GM21786 (cell line): Measurements from ENCODE around the gene BCAT1.

Experiments used
- ATAC-seq: cut with Tn5 transposase; IDR thresholded peaks from one replicate; pipeline ENCODE4 v1.9.1; 2021; ENCODE audit not compliant: unreplicated experiment

Gene BCAT1

GRCh38 chr12:24772813-24773212 lies 176.1 kb downstream of the BCAT1 start:
- ATAC-seq, result no peak

- ATAC-seq, result no peak
Measured at GRCh38 chr12:24770821-24771220, 178.1 kb downstream of the BCAT1 start.

GRCh38 chr12:24770334-24770733 lies 178.6 kb downstream of the BCAT1 start:
- ATAC-seq, result no peak

GRCh38 chr12:24769682-24770081 lies 179.2 kb downstream of the BCAT1 start:
- ATAC-seq, result no peak

GRCh38 chr12:24768415-24768814 lies 180.5 kb downstream of the BCAT1 start:
- no peak for ATAC-seq

GRCh38 chr12:24767016-24767415 lies 181.9 kb downstream of the BCAT1 start:
- no peak for ATAC-seq

- no peak for ATAC-seq
Measured at GRCh38 chr12:24764712-24765111, 184.2 kb downstream of the BCAT1 start.

GRCh38 chr12:24760606-24761378 lies 188.1 kb downstream of the BCAT1 start:
- no peak for ATAC-seq

GRCh38 chr12:24760162-24760561 lies 188.7 kb downstream of the BCAT1 start:
- ATAC-seq, result no peak
